PC-9 (cell line): Measurements from ENCODE around the gene B3GNT2. TPM values are rescaled to one million over a fixed set of nuclear protein-coding genes. Genes with fewer than 3 reads are reported as not detected.

ENCODE experiments used
- BruUV-seq: library from RNA; stranded (reverse); fragments of 400-500 nt; replicated peaks from 2 replicates; lab custom pipeline; 2021; lab: Mats Ljungman, UMichigan
- CTCF ChIA-PET: fragments of 300-600 bp; sonication (Branson Sonifier 250); formaldehyde crosslinking; loops from one replicate; lab custom pipeline; 2022; ENCODE audit warnings: antibody characterized with exemption; lab: Charles Lee
- POLR2A ChIA-PET: fragments of 300-600 bp; sonication (Branson Sonifier 250); formaldehyde crosslinking; loops from one replicate; lab custom pipeline; 2022; ENCODE audit warnings: antibody characterized with exemption; ENCODE audit not compliant: unreplicated experiment; lab: Charles Lee
- DNase-seq, 2 experiments: peaks; one replicate each; pipeline versions ENCODE4 v3.0.0 to v3.0.0-alpha.2; 2015 to 2022; ENCODE audit warnings: mixed read lengths in 1 of 2
- H2AFZ ChIP-seq: fragments of 200-600 bp; sonication (generic); 2 replicates; pipeline ENCODE4 v1.8.1; 2017; ENCODE audit warnings: antibody characterized with exemption
- H3F3A ChIP-seq: fragments of 200-600 bp; sonication (generic); 2 replicates; pipeline ENCODE4 v1.8.1; 2017; ENCODE audit warnings: antibody characterized with exemption, mild to moderate bottlenecking, low read depth; ENCODE audit not compliant: insufficient read depth
- H3K27ac ChIP-seq: fragments of 200-600 bp; sonication (generic); 2 replicates; pipeline ENCODE4 v1.6.1; 2016; ENCODE audit warnings: mixed run types
- H3K27me3 ChIP-seq: fragments of 200-600 bp; sonication (generic); 2 replicates; pipeline ENCODE4 v1.6.1; 2016; ENCODE audit warnings: low read depth, mixed run types; ENCODE audit not compliant: insufficient read depth
- H3K36me3 ChIP-seq: fragments of 200-600 bp; sonication (generic); 2 replicates; pipeline ENCODE4 v1.6.1; 2016; ENCODE audit warnings: low read depth, mixed run types
- H3K4me1 ChIP-seq: fragments of 200-600 bp; sonication (generic); replicated peaks from 2 replicates; pipeline ENCODE4 v1.6.1; 2016; ENCODE audit warnings: mixed run types; ENCODE audit not compliant: insufficient read depth
- H3K4me2 ChIP-seq: fragments of 200-600 bp; sonication (generic); 2 replicates; pipeline ENCODE4 v1.6.1; 2017; ENCODE audit warnings: mixed run types
- H3K4me3 ChIP-seq: fragments of 200-600 bp; sonication (generic); 2 replicates; pipeline ENCODE4 v1.6.1; 2016; ENCODE audit warnings: mixed run types
- H3K79me2 ChIP-seq: fragments of 200-600 bp; sonication (generic); 2 replicates; pipeline ENCODE4 v1.6.1; 2017; ENCODE audit warnings: low read depth, mixed run types
- H3K9me2 ChIP-seq: fragments of 200-600 bp; sonication (generic); 2 replicates; pipeline ENCODE4 v1.8.1; 2017; ENCODE audit warnings: mild to moderate bottlenecking; ENCODE audit not compliant: insufficient read depth
- H3K9me3 ChIP-seq: fragments of 200-600 bp; sonication (generic); 2 replicates; pipeline ENCODE4 v1.8.1; 2016; ENCODE audit warnings: low read depth; ENCODE audit not compliant: insufficient read depth
- H4K20me1 ChIP-seq: fragments of 200-600 bp; sonication (generic); 2 replicates; pipeline ENCODE4 v1.8.1; 2017; ENCODE audit not compliant: insufficient read depth
- CTCF ChIP-seq: fragments of 200-600 bp; sonication (generic); conservative IDR thresholded peaks from 2 replicates; pipeline ENCODE4 v1.6.1; 2017; ENCODE audit warnings: mixed run types, antibody characterized with exemption, mild to moderate bottlenecking, moderate library complexity
- EZH2 ChIP-seq: fragments of 200-600 bp; sonication (generic); IDR thresholded peaks from 2 replicates; pipeline ENCODE4 v1.8.0; 2017; ENCODE audit warnings: antibody characterized with exemption, low read depth
- intact Hi-C: fragments of 100-400 bp; cut with micrococcal nuclease; formaldehyde crosslinking; loops from one replicate; pipeline ENCODE4 v1.10.0; 2022; ENCODE audit not compliant: unreplicated experiment
- total RNA-seq: library from RNA; stranded (reverse); gene quantifications from 2 replicates; pipeline ENCODE4 v1.2.3, GENCODE V29; 2021

Gene B3GNT2
- total RNA-seq, 1 experiment from 2014 or later = 30.8 TPM

GRCh38 chr2:62263076-62263715, 67.3 kb downstream of the B3GNT2 start:
- Histone ChIP-seq H3K4me3 (no peak overlapping the region), H3K27me3 (no peaks in the 10 kb centered on the region), H3K36me3 (no peaks in the 10 kb centered on the region), H3K4me1 (no peaks in the 10 kb centered on the region), H3K9me3 (no peaks in the 10 kb centered on the region), H3K9me2 (no peaks in the 10 kb centered on the region), H4K20me1 (no peaks in the 10 kb centered on the region), H3K4me2 (no peak overlapping the region), H2AFZ (no peak overlapping the region), H3K79me2 (no peaks in the 10 kb centered on the region), H3K27ac (no peak overlapping the region), H3F3A (no peaks in the 10 kb centered on the region)
- DNase-seq = no peak
- POLR2A ChIA-PET = interaction anchor here (0.6 kb wide), 1 partner anchor 1247 kb away, joined by 3 read pairs; no protein-coding TSS in a partner anchor
- no peak for TF ChIP-seq EZH2
- no peak for TF ChIP-seq CTCF
- CTCF ChIA-PET = no interaction called here
- intact Hi-C loops = no loop called here
- BruUV-seq = no TSS peak

GRCh38 chr2:62264186-62264585, 68.3 kb downstream of the B3GNT2 start:
- Histone ChIP-seq H3K79me2 (no peaks in the 10 kb centered on the region), H3K27me3 (no peaks in the 10 kb centered on the region), H3F3A (no peaks in the 10 kb centered on the region), H3K4me1 (no peaks in the 10 kb centered on the region), H3K4me3 (no peak overlapping the region), H3K9me3 (peaks cover 3% of the 10 kb centered on the region; the same call in 1 of the 2 replicates), H2AFZ (no peak overlapping the region), H3K27ac (no peak overlapping the region), H4K20me1 (no peaks in the 10 kb centered on the region), H3K9me2 (no peaks in the 10 kb centered on the region), H3K4me2 (no peak overlapping the region), H3K36me3 (no peaks in the 10 kb centered on the region)
- intact Hi-C loops = no loop called here
- no peak for TF ChIP-seq EZH2
- TF ChIP-seq CTCF = no peak
- ChIA-PET CTCF (no interaction called here), POLR2A (no interaction called here)
- BruUV-seq = no TSS peak
- DNase-seq = no peak

GRCh38 chr2:62265106-62265505, 69.2 kb downstream of the B3GNT2 start:
- peaks cover 3% of the 10 kb centered on the region; the same call in 1 of the 2 replicates for H3K9me3 ChIP-seq
- no peak overlapping the region for H3K4me3 ChIP-seq
- no peak for DNase-seq
- H3K9me2 ChIP-seq = no peaks in the 10 kb centered on the region
- no peaks in the 10 kb centered on the region for H3F3A ChIP-seq
- H3K36me3 ChIP-seq = no peaks in the 10 kb centered on the region
- no peaks in the 10 kb centered on the region for H4K20me1 ChIP-seq
- ChIA-PET POLR2A (interaction anchor here (0.6 kb wide), 1 partner anchor 317 kb away, joined by 8 read pairs; no protein-coding TSS in a partner anchor), CTCF (no interaction called here)
- H3K4me2 ChIP-seq = no peak overlapping the region
- no peaks in the 10 kb centered on the region for H3K79me2 ChIP-seq
- H3K27me3 ChIP-seq = no peaks in the 10 kb centered on the region
- H3K4me1 ChIP-seq = no peaks in the 10 kb centered on the region
- no peak overlapping the region for H3K27ac ChIP-seq
- BruUV-seq = no TSS peak
- TF ChIP-seq CTCF (no peak), EZH2 (no peak)
- intact Hi-C loops = no loop called here
- H2AFZ ChIP-seq = no peak overlapping the region
